Prostate gland (tissue), 2 donors: ENCODE results near the gene KIR3DL3.

Experiments
- POLR2A ChIP-seq: fragments of 450-650 bp; IDR thresholded peaks from one replicate; pipeline ENCODE4 v1.6.1; 2016; ENCODE audit warnings: antibody characterized with exemption, mild to moderate bottlenecking
- POLR2AphosphoS5 ChIP-seq: sonication (generic); formaldehyde crosslinking; IDR thresholded peaks from one replicate; pipeline ENCODE4 v1.6.1; 2017; ENCODE audit warnings: antibody characterized with exemption
- TF ChIP-seq, protein P1 (sequence below), 4 experiments: fragments of 200-600 bp in 2 of 4; fragments of 450-650 bp in 2 of 4; sonication (generic) in 2 of 4; IDR thresholded peaks; 1 replicate in 3 of 4; 2 replicates in 1 of 4; pipeline ENCODE4 v1.5.1; 2016 to 2019; ENCODE audit warnings: antibody characterized with exemption in 4 of 4, mild to moderate bottlenecking in 2 of 4, moderate library complexity in 2 of 4

DNA sequence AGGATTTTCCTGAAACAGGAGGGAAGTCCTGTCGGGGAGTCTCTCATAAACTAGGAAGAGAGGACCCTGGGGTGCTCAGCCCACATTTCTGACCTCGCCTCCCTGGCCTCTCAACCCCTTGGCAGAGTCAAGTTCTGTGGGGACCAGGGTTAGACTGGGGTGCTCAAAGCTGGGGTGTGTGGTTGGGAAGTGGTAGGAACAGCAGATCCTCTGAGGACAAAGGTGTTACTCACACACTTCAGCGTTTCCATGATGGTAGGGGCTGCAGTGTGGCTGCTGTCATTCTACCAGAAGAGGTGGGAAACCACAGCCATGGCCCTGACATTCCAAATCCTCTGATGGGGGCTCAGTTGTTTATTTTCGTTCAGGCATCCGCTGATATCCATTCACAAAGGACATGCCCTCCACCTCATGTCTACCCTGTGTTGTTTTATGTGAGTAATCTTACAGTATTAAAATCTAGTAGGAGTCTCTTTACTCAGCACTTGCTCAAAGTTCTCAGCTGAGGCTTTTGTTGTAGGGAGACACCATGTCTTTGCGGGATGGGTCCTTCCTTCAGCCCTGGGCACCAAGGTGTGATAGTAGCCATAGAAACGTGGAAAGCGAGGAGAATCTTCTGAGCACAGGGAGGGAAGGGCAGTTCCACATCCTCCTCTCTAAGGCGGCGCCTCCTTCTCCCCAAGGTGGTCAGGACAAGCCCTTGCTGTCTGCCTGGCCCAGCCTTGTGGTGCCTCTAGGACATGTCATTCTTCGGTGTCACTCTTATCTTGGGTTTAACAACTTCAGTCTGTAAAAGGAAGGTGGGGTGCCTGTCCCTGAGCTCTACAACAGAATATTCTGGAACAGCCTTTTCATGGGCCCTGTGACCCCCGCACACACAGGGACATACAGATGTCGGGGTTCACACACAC lies 15.6 kb downstream of the KIR3DL3 start:
- TF ChIP-seq POLR2AphosphoS5 = no peak
- TF ChIP-seq POLR2A = no peak
- TF ChIP-seq, protein P1, sequence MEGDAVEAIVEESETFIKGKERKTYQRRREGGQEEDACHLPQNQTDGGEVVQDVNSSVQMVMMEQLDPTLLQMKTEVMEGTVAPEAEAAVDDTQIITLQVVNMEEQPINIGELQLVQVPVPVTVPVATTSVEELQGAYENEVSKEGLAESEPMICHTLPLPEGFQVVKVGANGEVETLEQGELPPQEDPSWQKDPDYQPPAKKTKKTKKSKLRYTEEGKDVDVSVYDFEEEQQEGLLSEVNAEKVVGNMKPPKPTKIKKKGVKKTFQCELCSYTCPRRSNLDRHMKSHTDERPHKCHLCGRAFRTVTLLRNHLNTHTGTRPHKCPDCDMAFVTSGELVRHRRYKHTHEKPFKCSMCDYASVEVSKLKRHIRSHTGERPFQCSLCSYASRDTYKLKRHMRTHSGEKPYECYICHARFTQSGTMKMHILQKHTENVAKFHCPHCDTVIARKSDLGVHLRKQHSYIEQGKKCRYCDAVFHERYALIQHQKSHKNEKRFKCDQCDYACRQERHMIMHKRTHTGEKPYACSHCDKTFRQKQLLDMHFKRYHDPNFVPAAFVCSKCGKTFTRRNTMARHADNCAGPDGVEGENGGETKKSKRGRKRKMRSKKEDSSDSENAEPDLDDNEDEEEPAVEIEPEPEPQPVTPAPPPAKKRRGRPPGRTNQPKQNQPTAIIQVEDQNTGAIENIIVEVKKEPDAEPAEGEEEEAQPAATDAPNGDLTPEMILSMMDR (IDR thresholded peaks at IDR 0.05) = no peak
